NCI-H82 treated with DMSO at 0.1 percent for 48 hours (cell line): Measurements from ENCODE around the gene EIF6.
A peak's percentile ranks its signal among the peaks of the same experiment; 100 is the strongest.
"Not testable (repeated sequence)": the region's sequence is repeated elsewhere in the genome, so short reads cannot be mapped to it uniquely, and the experiment has no call there.

Experiments used
- DNase-seq: peaks from one replicate; lab custom pipeline; 2025; ENCODE audit not compliant: unreplicated experiment; lab: John Stamatoyannopoulos, UW

EIF6 gene

DNA sequence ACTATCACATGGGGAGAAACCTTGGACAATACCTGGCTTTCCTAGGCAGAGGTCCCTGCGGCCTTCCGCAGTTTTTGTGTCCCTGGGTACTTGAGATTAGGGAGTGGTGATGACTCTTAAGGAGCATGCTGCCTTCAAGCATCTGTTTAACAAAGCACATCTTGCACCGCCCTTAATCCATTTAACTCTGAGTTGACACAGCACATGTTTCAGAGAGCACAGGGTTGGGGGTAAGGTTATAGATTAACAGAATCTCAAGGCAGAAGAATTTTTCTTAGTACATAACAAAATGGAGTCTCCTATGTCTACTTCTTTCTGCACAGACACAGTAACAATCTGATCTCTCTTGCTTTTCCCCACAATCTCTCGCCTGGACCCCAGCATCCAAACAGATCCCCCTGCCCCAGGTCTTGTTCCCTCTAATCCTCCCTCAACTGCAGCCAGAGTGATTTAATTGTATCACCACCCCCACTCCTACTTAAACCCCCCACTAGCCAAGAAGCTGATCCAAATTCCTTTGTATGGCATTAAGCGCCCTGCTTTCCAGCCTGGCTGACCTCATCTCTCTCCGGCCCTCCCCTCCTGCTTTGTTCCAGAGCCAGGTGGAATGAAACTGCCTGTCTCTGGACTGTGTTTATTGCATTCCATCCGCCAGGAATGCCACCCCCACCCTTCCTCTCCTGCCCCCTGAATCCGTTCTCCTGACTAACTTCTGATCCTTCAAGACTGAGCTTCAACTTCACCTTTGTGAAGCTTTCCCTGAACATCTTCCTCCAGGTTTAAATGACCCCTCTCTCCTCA lies 21.6 kb downstream of the EIF6 start:
- peak; percentile 99 for DNase-seq

DNA sequence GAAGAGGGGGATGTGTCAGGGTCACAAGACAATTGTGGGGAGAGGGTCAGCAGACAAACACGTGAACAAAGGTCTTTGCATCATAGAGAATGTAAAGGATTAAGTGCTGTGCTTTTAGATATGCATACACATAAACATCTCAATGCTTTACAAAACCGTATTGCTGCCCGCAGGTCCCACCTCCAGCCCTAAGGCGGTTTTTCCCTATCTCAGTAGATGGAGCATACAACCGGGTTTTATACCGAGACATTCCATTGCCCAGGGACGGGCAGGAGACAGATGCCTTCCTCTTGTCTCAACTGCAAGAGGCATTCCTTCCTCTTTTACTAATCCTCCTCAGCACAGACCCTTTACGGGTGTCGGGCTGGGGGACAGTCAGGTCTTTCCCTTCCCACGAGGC lies 22.3 kb downstream of the EIF6 start:
- not testable (repeated sequence) for DNase-seq

DNA sequence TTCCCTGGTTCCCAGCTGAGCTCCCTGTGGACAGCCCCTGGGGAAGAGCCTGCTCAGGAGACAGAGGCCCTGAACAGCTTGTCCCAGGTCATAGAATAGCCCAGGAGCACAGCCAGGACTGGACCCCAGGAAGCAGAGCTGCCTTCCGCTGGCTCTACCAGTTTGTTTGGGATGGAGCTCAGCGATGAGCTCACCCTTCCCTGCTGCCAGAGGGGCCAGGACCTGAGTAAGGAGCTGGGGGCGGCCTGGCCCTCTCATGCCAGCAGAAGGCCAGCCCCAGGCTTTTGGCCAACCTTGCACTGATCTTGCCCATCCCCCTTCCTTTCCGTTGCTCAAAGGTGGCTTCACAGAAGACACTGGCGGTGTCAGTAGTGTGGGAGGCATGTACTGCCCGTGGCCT lies 24.1 kb downstream of the EIF6 start:
- DNase-seq = no peak

DNA sequence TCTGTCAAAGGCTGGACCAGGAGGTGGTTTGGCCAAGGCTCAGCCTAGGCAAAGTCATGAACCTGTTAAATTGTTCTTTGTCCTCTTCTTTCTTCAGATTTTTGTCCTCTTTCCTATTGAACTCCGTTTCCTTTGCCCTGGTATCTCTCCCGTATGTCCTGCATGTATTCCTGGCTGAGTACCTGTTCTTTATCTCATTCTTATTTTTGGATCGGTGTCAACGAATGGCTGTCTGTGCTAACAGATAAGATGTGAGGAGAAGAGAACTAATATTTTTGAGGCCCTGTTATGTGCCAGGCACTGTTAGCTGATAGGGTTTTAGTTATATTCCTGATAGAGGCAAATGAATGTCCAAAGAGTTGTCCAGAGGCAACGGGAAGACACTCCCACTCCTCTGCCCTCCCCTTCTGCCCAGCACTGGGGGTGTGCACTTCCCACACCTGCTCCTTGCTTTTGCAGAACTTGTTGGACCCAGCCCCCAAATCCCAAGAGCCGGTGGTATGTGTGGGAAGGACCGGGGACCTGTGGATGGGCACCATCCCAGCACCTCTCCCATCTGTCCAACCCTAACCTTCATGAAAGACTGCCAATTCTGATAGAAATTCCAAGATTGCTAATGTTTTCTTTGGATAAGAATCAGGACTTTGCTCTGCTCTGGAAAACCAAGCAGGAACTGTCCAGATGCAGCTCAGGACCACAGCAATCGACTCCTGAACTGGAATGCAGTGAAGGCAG lies 27.2 kb downstream of the EIF6 start:
- no peak for DNase-seq

DNA sequence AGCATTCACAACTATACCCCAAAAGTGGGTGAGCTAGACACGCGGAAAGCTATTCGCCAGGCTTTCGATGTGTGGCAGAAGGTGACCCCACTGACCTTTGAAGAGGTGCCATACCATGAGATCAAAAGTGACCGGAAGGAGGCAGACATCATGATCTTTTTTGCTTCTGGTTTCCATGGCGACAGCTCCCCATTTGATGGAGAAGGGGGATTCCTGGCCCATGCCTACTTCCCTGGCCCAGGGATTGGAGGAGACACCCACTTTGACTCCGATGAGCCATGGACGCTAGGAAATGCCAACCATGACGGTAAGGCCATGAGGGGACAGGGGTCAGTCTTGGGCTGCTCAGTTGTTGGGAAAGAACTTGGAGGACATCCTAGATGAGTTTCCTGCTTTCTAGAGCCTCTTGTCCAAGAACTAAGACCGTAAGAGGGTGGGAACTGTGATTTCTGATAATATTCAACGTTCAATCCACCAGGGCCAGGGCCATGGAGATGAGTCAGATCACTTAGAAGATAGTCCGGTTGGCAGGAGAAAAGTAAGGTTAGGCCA lies 30.0 kb downstream of the EIF6 start:
- no peak for DNase-seq

DNA sequence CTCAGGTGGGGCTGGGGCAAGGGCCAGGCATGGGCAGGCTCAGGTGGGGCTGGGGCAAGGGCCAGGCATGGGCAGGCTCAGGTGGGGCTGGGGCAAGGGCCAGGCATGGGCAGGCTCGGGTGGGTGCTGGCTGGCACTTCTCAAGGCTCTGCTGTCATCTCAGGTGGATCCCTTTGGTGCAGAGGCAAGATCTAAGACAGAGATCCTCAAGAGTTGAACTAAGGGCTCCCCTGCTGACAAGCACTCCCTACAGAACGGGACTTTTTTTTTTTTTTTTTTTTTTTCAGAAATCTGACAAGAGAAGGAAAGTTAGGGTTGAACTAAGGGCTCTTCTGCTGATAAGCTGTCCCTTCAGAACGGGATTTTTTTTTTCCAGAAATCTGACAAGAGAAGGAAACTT lies 31.6 kb downstream of the EIF6 start:
- DNase-seq = no peak

DNA sequence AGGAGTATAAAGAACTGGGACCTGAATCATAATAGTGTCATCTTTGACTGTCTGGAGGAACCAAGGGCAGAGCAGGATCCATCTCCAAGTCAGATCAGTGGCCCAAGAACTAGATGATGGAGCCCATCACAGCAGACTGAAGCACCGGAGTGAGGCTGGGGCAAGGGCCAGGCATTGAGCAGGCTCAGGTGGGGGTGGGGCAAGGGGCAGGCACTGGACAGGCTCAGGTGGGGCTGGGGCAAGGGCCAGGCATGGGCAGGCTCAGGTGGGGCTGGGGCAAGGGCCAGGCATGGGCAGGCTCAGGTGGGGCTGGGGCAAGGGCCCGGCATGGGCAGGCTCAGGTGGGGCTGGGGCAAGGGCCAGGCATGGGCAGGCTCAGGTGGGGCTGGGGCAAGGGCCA lies 32.0 kb downstream of the EIF6 start:
- not testable (repeated sequence) for DNase-seq

DNA sequence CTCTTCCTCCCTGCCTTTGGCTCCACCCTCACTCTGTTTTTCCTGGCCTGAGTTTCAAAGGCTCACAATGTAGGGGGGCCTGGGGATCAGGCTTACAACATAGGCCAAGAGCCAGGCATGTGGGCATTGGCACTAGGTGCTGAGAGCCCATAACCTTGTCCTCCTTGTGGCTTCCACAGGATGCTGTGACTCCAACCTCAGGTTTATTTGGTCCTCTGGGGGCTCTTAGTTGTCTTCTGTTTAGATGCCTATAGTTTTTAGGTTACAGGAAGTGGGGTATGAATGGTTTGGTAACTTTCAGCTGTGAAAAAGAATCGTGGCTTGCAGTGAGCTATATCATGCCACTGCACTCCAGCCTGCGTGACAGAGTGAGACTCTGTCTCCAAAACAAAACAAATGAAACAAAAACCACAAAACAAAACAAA lies 32.5 kb downstream of the EIF6 start:
- no peak for DNase-seq

DNA sequence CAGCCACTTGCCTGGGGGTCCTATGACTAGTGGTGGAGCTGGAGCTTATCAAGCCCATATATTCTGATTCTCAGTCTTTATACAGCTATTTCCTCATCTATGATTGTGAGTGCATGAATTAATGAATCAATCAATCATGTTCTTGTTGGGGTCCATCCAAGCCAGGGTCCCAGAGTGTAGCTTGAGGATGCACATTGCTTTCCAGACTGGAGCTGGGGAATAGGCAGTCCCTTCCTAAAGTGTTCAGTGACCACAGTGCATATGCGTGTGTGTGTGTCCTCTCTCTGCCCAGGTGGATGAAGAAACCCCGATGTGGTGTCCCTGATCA lies 33.0 kb downstream of the EIF6 start:
- no peak for DNase-seq

DNA sequence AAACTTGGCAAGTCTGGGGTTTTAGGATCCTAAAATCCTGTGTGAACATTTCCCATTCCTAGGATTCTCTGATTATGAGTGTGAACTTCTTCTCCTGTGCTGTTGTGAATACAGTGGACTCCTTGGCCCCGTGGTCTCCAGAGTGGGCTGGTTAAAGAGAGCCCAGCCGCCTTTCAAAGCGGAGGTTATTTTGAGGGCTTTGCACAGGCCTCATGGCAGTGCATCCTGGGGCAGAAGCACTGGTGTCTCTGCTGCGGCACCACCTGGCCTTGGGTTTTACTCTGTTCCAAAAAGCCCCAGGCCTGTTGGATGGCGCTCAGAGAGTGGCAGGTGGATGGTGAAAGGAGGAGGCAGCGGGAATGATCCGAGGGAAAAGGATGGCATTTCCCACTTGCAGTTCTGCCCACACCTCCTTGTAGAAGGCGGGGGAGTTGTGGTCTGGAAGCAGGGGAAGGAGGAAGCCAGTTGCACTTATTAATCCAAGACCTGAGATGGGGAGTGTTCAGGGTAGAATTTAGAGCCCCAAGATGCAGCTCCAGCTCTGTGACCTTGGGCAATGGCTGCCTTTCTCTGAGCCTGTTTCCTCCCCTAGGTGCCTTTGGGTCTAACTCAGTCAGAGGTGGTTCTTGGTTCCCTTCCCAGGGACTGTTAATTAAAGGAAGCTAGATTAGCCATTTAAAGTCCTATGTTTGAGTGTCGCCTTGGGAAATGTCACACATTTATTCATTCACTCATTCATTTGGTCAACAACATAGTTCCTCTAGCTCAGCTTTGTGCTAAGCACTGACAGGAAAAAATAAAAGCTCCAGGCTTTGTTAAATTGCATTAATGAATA lies 35.7 kb downstream of the EIF6 start:
- DNase-seq = no peak

DNA sequence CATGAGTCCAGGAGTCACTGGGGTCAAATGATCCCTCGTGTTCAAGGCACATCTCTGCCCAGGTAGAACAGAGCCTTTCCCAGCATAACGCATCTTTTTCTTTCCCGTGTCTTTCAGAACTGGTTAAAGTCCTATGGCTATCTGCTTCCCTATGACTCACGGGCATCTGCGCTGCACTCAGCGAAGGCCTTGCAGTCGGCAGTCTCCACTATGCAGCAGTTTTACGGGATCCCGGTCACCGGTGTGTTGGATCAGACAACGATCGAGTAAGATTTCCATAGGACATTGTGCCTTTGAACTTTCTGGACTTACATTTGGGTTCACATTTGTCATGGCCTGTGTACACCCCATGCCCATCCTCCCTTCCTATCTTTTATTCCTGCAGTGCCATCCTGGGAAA lies 37.8 kb downstream of the EIF6 start:
- DNase-seq = no peak

DNA sequence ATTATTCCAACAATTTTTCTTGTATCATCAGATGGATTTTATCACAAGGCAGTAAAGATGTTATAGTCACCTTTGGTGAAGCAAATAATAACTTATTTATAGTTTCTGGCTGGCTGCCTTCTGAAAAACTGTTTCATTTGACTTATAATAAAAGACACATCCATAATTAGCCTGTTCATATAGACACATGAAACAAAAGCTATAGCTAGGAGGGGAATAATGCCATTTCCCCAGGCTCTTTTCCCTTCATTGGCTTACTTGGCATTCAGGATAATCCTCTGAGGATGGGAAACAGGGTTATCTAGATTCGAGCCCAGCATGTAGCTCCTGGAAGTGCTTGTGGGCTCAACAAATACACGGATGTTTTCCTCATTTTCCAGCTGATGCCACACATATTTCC lies 40.6 kb downstream of the EIF6 start:
- DNase-seq = peak; percentile 14

DNA sequence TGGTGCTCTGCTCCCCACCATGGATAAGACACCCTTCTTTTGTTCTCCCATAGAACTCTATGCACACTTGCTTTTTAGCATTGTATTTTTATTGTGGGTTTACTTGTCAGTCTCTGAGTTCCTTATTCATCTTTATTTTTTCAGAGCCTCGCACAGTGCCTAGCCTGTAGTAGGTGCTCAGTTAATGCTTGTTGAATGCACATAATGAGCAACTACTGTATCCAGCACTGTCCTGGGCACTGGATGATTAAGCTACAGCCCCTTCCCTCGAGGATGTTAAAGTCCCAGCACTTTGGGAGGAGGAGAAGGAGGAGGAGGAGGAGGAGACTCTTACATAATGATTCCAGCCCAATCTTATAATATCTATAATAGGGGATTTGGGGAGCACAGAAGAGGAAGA lies 41.3 kb downstream of the EIF6 start:
- no peak for DNase-seq

DNA sequence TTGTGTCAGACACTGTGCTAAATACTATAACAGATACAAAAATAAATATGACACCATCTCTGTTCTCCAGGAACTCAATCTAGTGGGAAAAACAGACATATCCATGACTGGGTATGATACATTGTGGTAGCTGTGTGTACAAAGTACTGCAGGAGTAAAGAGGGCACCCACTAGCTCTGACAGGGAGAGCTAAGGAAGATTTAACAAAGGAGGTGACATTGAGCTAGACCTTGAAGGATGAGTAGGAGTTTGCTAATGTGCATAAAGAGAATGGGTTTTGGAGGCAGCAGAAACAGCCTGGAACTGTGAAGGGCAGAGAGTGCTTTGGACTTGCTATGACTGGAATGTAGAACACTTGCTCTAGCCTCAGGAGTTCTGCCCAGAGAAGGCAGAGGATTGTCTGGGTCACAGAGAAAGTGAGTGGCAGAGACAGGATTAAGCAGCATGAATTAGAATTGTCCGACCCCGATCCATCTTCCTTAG lies 43.7 kb downstream of the EIF6 start:
- no peak for DNase-seq

DNA sequence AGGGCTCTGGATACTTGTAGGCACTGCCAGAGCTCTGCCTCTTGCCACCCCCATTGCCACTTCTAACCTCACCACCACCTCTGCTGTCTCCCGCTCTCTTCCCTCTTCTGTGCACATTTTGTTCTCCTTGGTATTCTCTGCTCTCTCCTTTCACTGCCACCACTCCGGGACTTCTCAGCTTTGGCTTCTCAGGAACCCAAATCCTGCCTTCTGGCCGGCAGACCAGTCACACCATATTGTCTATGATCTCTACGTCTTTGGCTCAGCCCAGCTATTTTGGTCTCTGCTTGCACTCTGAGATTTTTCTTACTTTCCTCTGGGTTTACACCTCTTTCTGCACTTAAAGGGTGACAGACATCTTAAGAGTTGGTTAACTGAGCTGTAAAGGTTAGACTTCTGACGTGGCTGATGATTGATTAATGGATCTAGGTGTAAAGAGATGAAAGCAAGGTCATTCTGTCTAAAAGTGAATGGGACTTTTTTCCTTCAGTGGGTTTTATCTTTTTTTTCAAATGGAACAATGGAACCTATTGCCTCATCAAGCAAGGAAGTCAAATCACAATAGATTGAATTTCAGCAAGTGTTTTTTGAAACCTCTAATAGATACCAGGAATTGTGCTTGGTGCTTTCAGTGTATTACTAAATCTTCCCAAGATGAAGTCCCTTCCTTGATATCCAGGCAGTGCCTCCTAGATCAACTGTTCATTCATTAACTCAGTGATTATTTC lies 44.3 kb downstream of the EIF6 start:
- DNase-seq = no peak

DNA sequence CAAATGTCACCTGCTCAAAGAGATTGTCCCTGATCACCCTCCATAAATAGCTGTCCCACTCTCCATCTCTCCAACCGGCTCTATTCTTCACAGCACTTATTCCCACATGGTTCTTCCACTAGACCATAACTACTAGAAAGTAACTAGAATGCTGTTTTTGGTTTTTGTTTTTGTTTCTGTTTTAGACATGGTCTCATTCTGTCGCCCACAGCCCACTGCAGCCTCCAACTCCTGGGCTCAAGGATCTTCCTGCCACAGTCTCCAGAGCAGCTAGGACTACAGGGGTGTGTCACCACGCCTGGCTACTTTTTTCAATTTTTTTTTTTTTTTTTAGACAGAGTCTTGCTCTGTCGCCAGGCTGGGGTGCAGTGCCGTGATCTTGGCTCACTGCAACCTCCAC lies 45.8 kb downstream of the EIF6 start:
- DNase-seq = no peak

DNA sequence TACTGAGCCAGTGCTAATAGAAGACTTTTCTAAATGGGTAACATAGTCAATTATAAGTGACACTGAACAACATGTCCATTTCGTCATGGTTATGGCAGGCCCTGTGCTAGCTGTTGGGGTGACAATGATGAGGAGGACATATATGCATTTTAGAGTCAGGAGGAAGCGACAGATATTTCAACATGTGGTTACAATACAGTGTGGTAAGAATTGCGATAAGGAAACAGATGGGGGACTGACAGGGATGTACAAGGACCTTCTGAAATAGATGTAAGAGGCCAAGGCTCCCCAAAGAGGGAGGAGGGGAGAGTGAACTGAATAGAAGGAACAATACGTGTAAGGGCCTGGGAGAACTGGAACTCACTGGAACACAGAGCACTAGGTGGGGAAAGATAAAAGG lies 46.4 kb downstream of the EIF6 start:
- DNase-seq = no peak

DNA sequence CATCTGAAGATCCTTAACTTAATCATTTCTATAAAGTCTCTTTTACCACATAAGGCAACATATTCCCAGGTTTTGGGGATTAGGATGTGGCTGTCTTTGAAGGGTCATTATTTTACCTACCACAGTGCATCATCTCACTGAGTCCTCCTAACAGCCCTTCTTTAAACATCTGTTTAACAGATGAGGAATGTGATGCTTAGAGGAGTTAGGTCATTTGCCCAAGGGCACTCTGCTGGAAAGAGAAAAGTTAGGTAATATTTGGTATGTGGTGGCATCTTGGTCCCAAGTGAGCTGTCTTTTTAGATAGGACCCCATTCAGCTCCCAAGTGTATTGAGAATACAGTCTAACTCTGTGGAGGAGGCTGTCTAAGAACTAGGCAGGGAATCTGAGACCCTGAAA lies 47.1 kb downstream of the EIF6 start:
- DNase-seq = no peak

DNA sequence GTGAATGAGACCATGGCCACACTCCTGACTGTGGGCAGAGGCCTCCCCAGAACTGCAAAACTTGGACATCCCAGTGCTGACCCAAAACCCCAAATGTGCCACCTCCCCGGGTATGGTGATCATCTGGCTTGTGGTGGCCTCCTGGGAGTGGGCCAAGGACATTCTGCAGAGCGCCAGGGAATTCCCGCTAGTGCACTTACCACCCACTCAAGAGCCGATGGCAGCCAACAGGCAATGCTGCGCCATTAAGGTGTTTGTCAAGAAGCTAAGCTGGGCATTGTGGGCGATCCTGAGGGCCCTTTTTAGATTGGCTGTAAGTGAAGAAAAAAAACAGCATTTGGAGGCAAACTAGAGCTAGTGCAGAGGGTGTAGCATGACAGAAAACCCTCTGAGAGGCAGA lies 48.7 kb downstream of the EIF6 start:
- no peak for DNase-seq

DNA sequence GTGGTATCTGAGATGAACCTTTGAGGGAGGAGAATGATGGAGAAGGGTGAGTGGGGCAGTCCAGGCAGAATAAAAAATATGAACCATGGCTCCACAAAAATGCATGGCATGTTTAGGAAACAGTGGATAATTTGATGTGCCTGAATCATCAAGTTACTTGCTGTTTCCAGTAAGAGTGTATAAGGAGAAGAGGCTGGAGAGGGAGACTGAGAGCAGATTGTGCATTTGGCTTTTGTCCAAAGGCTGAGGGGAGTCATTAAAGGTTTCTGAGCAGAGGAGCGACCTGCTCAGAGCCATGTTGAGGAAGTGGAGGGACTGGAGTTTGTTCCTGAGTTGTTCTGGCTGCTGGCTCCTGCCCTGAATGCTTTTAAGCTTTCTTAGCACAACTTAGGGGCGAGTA lies 52.0 kb downstream of the EIF6 start:
- peak; percentile 75 for DNase-seq
